GM19438 (cell line): ENCODE measurements around the gene C16orf46.

ENCODE experiments used
- ATAC-seq: cut with Tn5 transposase; IDR thresholded peaks from one replicate; pipeline ENCODE4 v1.9.1; 2021; ENCODE audit warnings: low read depth; ENCODE audit not compliant: unreplicated experiment

C16orf46 gene

GRCh38 chr16:81029930-81030604 is 47.0 kb downstream of the C16orf46 start:
- no peak for ATAC-seq

GRCh38 chr16:81026429-81026828 is 50.6 kb downstream of the C16orf46 start:
- no peak for ATAC-seq

GRCh38 chr16:81018496-81018895 is 58.5 kb downstream of the C16orf46 start:
- no peak for ATAC-seq

- no peak for ATAC-seq
Measured at GRCh38 chr16:81014672-81015071, 62.4 kb downstream of the C16orf46 start.

GRCh38 chr16:81012974-81013373 is 64.1 kb downstream of the C16orf46 start:
- no peak for ATAC-seq
